KMS-11 (cell line): ENCODE measurements around the gene NEK7.

Experiments used
- H2AFZ ChIP-seq: fragments of 200-600 bp; sonication (generic); 2 replicates; pipeline ENCODE4 v1.6.1; 2016; ENCODE audit warnings: antibody characterized with exemption, mixed run types, low read depth
- H3K27ac ChIP-seq: fragments of 200-600 bp; sonication (generic); 2 replicates; pipeline ENCODE4 v1.6.1; 2016; ENCODE audit warnings: mild to moderate bottlenecking, mixed run types
- H3K27me3 ChIP-seq: fragments of 200-600 bp; sonication (generic); 2 replicates; pipeline ENCODE4 v1.6.1; 2017; ENCODE audit warnings: mild to moderate bottlenecking, low read depth, mixed run types, moderate library complexity; ENCODE audit not compliant: insufficient read depth
- H3K36me3 ChIP-seq: fragments of 200-600 bp; sonication (generic); 2 replicates; pipeline ENCODE4 v1.6.1; 2017; ENCODE audit warnings: mild to moderate bottlenecking, mixed run types; ENCODE audit not compliant: insufficient read depth
- H3K4me1 ChIP-seq: fragments of 200-600 bp; sonication (generic); 2 replicates; pipeline ENCODE4 v1.6.1; 2016; ENCODE audit warnings: mild to moderate bottlenecking, low read depth, mixed run types; ENCODE audit not compliant: poor library complexity, severe bottlenecking
- H3K4me2 ChIP-seq: fragments of 200-600 bp; sonication (generic); 2 replicates; pipeline ENCODE4 v1.7.0; 2016; ENCODE audit warnings: mild to moderate bottlenecking, mixed run types
- H3K4me3 ChIP-seq: fragments of 200-600 bp; sonication (generic); IDR thresholded peaks from 2 replicates; pipeline ENCODE4 v1.6.1; 2017; ENCODE audit warnings: low read depth, low read length, mixed read lengths; ENCODE audit not compliant: insufficient read depth
- H3K79me2 ChIP-seq: fragments of 200-600 bp; sonication (generic); 2 replicates; pipeline ENCODE4 v1.6.1; 2016; ENCODE audit warnings: low read depth, mixed run types; ENCODE audit not compliant: insufficient read depth
- H3K9ac ChIP-seq: fragments of 200-600 bp; sonication (generic); 2 replicates; pipeline ENCODE4 v1.6.1; 2016; ENCODE audit warnings: mild to moderate bottlenecking, mixed run types
- H4K20me1 ChIP-seq: fragments of 200-600 bp; sonication (generic); 2 replicates; pipeline ENCODE4 v1.6.1; 2016; ENCODE audit warnings: mild to moderate bottlenecking, mixed run types; ENCODE audit not compliant: insufficient read depth
- TF ChIP-seq, protein P1 (sequence below): fragments of 200-600 bp; sonication (generic); conservative IDR thresholded peaks from 2 replicates; pipeline ENCODE4 v1.6.1; 2017; ENCODE audit warnings: low read depth, mild to moderate bottlenecking, antibody characterized with exemption, low read length, moderate library complexity, mixed read lengths

NEK7 gene

GRCh38 chr1:198330982-198331615, 174.3 kb downstream of the NEK7 start:
- H3K27ac ChIP-seq, result no peak overlapping the region
- H3K36me3 ChIP-seq, result no peaks in the 10 kb centered on the region
- no peaks in the 10 kb centered on the region for H4K20me1 ChIP-seq
- H2AFZ ChIP-seq, result no peak overlapping the region
- no peak overlapping the region for H3K4me3 ChIP-seq
- no peak overlapping the region for H3K4me2 ChIP-seq
- no peak overlapping the region for H3K9ac ChIP-seq
- no peaks in the 10 kb centered on the region for H3K27me3 ChIP-seq
- TF ChIP-seq, protein P1, sequence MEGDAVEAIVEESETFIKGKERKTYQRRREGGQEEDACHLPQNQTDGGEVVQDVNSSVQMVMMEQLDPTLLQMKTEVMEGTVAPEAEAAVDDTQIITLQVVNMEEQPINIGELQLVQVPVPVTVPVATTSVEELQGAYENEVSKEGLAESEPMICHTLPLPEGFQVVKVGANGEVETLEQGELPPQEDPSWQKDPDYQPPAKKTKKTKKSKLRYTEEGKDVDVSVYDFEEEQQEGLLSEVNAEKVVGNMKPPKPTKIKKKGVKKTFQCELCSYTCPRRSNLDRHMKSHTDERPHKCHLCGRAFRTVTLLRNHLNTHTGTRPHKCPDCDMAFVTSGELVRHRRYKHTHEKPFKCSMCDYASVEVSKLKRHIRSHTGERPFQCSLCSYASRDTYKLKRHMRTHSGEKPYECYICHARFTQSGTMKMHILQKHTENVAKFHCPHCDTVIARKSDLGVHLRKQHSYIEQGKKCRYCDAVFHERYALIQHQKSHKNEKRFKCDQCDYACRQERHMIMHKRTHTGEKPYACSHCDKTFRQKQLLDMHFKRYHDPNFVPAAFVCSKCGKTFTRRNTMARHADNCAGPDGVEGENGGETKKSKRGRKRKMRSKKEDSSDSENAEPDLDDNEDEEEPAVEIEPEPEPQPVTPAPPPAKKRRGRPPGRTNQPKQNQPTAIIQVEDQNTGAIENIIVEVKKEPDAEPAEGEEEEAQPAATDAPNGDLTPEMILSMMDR, result no peak
- H3K4me1 ChIP-seq, result peaks cover 3% of the 10 kb centered on the region
- no peaks in the 10 kb centered on the region for H3K79me2 ChIP-seq

- H3K27me3 ChIP-seq, result no peaks in the 10 kb centered on the region
- no peaks in the 10 kb centered on the region for H4K20me1 ChIP-seq
- no peaks in the 10 kb centered on the region for H3K36me3 ChIP-seq
- H3K4me1 ChIP-seq, result peaks cover under 1% of the 10 kb centered on the region
- H3K4me2 ChIP-seq, result no peak overlapping the region
- H2AFZ ChIP-seq, result no peak overlapping the region
- TF ChIP-seq, protein P1, result no peak
- no peak overlapping the region for H3K27ac ChIP-seq
- no peaks in the 10 kb centered on the region for H3K79me2 ChIP-seq
- H3K9ac ChIP-seq, result no peak overlapping the region
- H3K4me3 ChIP-seq, result no peak overlapping the region
These were observed 176.9 kb downstream of the NEK7 start for GRCh38 chr1:198333744-198334143.

- Histone ChIP-seq H2AFZ (no peak overlapping the region), H3K4me1 (no peaks in the 10 kb centered on the region), H3K79me2 (no peaks in the 10 kb centered on the region), H3K27me3 (no peaks in the 10 kb centered on the region), H3K27ac (no peak overlapping the region), H3K36me3 (no peaks in the 10 kb centered on the region), H3K4me2 (no peak overlapping the region), H3K4me3 (no peak overlapping the region), H3K9ac (no peak overlapping the region), H4K20me1 (no peaks in the 10 kb centered on the region)
- TF ChIP-seq, protein P1, result no peak
These were observed 178.9 kb downstream of the NEK7 start for GRCh38 chr1:198335663-198336062.

DNA sequence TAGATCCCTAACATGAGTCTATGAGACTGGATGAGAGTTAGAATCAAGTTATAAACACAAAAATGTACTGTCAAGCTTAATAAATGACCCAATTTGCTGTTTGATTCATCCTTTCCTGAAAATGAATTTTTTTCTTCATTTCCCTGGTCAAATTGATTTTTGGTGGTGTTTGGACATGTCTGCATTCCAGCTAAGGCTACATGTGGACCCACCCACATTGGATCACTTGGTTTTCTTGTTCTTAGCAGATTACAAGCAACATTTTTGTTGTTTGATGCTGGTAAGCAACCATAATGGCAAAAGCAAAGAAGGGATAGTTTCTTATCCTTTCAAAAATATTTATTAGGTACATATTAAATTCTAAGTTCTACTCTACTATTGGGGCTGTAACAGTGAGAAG, 181.1 kb downstream of the NEK7 start:
- Histone ChIP-seq H3K36me3 (no peaks in the 10 kb centered on the region), H3K27ac (no peak overlapping the region), H3K9ac (no peak overlapping the region), H3K4me1 (no peaks in the 10 kb centered on the region), H3K79me2 (no peaks in the 10 kb centered on the region), H4K20me1 (no peaks in the 10 kb centered on the region), H2AFZ (no peak overlapping the region), H3K27me3 (no peaks in the 10 kb centered on the region), H3K4me3 (no peak overlapping the region), H3K4me2 (no peak overlapping the region)
- TF ChIP-seq, protein P1, result no peak
